Measurements from ENCODE around the gene ARG2.

The ARG2 gene

DNA sequence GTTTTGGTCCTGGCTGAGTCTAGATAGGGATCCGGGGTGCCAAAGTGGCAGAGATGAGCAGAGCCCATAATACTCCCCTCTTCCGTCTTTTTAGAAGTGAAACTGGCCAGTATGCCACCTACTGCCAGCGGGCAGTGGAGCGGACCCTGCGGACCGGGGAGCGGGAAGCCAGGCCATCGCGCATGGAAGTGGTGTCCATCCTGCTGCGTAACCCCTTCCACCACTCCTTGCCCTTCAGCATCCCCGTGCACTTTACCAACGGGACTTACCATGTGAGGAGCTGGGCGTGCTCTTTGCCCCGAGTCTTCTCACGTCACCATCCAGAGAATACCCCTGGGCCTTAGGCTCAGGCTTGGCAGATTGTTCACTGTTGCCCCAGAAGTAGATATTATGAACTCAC lies 40.7 kb upstream of the ARG2 start:
- no peak for TF ChIP-seq EZH2phosphoT487 (IDR thresholded peaks at IDR 0.05; ENCODE audit: borderline replicate concordance, low read length)
- no peak for TF ChIP-seq CTCF (IDR thresholded peaks at IDR 0.05; ENCODE audit: low read depth, low read length, poor library complexity, severe bottlenecking)
- H3K9me2 ChIP-seq (replicated peaks; ENCODE audit: control insufficient read depth, low read length), result no peaks in the 10 kb centered on the region
- H4K20me1 ChIP-seq (ENCODE audit: control insufficient read depth, insufficient read depth, low read depth, low read length), result no peaks in the 10 kb centered on the region
- no peaks in the 10 kb centered on the region for H3K36me3 ChIP-seq (ENCODE audit: control insufficient read depth, low read length)
- H3K4me2 ChIP-seq (ENCODE audit: low read length), result no peak overlapping the region
- H3K27me3 ChIP-seq (ENCODE audit: control insufficient read depth, low read length), result no peaks in the 10 kb centered on the region; the same call in 1 of the 2 replicates
- no peak overlapping the region for H3K4me3 ChIP-seq (ENCODE audit: low read length)
- no peaks in the 10 kb centered on the region for H3K4me1 ChIP-seq (ENCODE audit: control insufficient read depth, low read length)
- H3K79me2 ChIP-seq (ENCODE audit: control insufficient read depth, low read length), result no peaks in the 10 kb centered on the region
- no peak overlapping the region for H3K27ac ChIP-seq (ENCODE audit: low read depth, low read length)
- no peaks in the 10 kb centered on the region for H3F3A ChIP-seq (ENCODE audit: control insufficient read depth, insufficient read depth)
- no peaks in the 10 kb centered on the region for H3K9me3 ChIP-seq (ENCODE audit: control insufficient read depth, insufficient read depth, low read length)

DNA sequence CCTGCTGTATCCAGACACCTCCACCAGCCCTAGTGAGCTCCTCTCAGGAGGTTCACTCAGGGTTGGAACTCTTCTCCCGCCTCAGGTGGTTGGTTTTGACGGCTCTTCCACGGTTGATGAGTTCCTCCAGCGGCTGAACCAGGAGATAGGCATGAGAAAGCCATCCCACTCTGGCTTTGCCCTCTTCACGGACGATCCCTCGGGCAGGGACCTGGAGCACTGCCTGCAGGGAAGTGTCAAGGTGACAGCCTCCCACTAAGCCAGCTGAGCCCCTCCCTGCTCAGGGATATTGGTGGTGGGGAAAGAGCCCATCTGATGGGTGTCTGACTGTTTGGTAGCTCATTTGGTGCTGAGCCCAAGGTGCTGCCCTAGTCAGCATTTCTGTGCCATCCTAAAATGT lies 40.1 kb upstream of the ARG2 start:
- TF ChIP-seq CTCF (IDR thresholded peaks at IDR 0.05; ENCODE audit: low read depth, low read length, poor library complexity, severe bottlenecking) (no peak), EZH2phosphoT487 (IDR thresholded peaks at IDR 0.05; ENCODE audit: borderline replicate concordance, low read length) (no peak)
- Histone ChIP-seq H3K27ac (ENCODE audit: low read depth, low read length) (no peak overlapping the region), H3K36me3 (ENCODE audit: control insufficient read depth, low read length) (no peaks in the 10 kb centered on the region), H3K9me3 (ENCODE audit: control insufficient read depth, insufficient read depth, low read length) (no peaks in the 10 kb centered on the region), H3K4me1 (ENCODE audit: control insufficient read depth, low read length) (no peaks in the 10 kb centered on the region), H3K4me3 (ENCODE audit: low read length) (no peak overlapping the region), H4K20me1 (ENCODE audit: control insufficient read depth, insufficient read depth, low read depth, low read length) (no peaks in the 10 kb centered on the region), H3K79me2 (ENCODE audit: control insufficient read depth, low read length) (no peaks in the 10 kb centered on the region), H3K9me2 (replicated peaks; ENCODE audit: control insufficient read depth, low read length) (no peaks in the 10 kb centered on the region), H3K4me2 (ENCODE audit: low read length) (no peak overlapping the region), H3K27me3 (ENCODE audit: control insufficient read depth, low read length) (no peaks in the 10 kb centered on the region; the same call in 1 of the 2 replicates), H3F3A (ENCODE audit: control insufficient read depth, insufficient read depth) (no peaks in the 10 kb centered on the region)

DNA sequence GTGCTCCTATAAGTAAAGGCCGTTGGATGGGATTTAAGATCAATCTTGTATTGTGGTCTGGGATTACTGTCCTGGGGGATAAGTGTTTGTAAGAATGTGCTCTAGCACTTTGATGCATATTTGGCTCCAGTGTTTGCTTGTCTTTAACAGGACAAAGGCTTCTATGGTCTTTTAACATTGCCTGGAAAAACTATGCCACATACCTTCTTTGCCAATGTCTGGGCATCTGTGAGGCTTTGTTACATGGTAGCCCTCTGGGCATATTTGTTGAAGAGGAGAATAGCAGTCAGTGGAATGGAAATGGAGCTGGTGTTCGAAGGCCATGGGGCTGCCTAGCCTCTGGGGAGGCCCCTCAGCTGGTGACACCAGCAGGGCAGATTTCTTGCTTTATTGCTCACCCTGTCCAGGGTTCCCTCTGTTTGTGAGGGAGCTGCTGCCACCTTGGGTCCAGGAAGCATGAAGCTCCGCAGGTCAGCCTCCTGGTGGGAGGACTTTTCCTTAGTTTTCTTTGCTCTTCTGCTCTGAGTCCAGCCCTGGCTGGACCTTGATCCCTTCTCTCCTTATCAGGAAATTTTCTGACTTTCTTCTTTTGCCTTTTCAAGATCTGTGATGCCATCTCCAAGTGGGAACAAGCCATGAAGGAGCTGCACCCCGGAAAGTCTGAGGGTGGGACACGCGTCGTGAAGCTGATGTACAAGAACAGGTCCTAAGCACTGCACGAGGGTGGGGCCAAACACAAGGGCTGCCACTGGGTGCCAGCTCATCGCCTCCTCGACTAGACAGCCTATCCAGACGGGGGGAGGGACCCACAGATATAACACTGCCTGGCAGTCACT lies 39.2 kb upstream of the ARG2 start:
- Histone ChIP-seq H3K9me2 (replicated peaks; ENCODE audit: control insufficient read depth, low read length) (no peaks in the 10 kb centered on the region), H3K4me1 (ENCODE audit: control insufficient read depth, low read length) (no peaks in the 10 kb centered on the region), H3K4me3 (ENCODE audit: low read length) (no peak overlapping the region), H3K27me3 (ENCODE audit: control insufficient read depth, low read length) (no peaks in the 10 kb centered on the region; the same call in 1 of the 2 replicates), H3K27ac (ENCODE audit: low read depth, low read length) (no peak overlapping the region), H3K4me2 (ENCODE audit: low read length) (no peak overlapping the region), H3K79me2 (ENCODE audit: control insufficient read depth, low read length) (no peaks in the 10 kb centered on the region), H3K9me3 (ENCODE audit: control insufficient read depth, insufficient read depth, low read length) (no peaks in the 10 kb centered on the region), H3F3A (ENCODE audit: control insufficient read depth, insufficient read depth) (no peaks in the 10 kb centered on the region), H4K20me1 (ENCODE audit: control insufficient read depth, insufficient read depth, low read depth, low read length) (no peaks in the 10 kb centered on the region), H3K36me3 (ENCODE audit: control insufficient read depth, low read length) (no peaks in the 10 kb centered on the region)
- no peak for TF ChIP-seq EZH2phosphoT487 (IDR thresholded peaks at IDR 0.05; ENCODE audit: borderline replicate concordance, low read length)
- TF ChIP-seq CTCF (IDR thresholded peaks at IDR 0.05; ENCODE audit: low read depth, low read length, poor library complexity, severe bottlenecking), result no peak
